Panc1 (cell line): ENCODE results near the gene MCM8.

Experiments
- TF ChIP-seq, protein P1 (sequence below): fragments of 450-650 bp; IDR thresholded peaks from 2 replicates; pipeline ENCODE4 v1.5.1; 2017; ENCODE audit warnings: mild to moderate bottlenecking
- TF ChIP-seq, protein P2 (sequence below), 2 experiments: IDR thresholded peaks; 2 replicates each; pipeline ENCODE4 v1.6.1; 2011 to 2012; ENCODE audit warnings: low read depth in 2 of 2, control low read depth in 1 of 2, low read length in 1 of 2, mild to moderate bottlenecking in 1 of 2, moderate library complexity in 1 of 2; ENCODE audit not compliant: insufficient read depth in 1 of 2

DNA sequence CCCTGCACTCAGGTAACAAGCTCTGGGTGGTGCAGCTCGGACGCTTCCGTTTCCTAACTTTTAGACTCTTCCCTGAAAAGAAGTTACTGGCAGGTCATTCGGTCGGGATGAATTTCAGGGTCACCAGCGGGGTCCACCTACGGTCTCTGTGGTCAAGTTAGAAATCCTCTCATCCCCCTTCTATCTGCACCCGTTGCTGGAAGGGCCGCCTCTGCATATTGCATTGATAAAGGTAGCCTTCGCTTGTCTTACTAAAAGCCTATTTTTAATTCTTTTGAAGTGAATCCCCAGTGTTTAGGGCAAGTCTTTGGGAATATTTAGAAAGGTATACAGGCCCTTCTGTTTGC lies 56.1 kb downstream of the MCM8 start:
- TF ChIP-seq, protein P1, sequence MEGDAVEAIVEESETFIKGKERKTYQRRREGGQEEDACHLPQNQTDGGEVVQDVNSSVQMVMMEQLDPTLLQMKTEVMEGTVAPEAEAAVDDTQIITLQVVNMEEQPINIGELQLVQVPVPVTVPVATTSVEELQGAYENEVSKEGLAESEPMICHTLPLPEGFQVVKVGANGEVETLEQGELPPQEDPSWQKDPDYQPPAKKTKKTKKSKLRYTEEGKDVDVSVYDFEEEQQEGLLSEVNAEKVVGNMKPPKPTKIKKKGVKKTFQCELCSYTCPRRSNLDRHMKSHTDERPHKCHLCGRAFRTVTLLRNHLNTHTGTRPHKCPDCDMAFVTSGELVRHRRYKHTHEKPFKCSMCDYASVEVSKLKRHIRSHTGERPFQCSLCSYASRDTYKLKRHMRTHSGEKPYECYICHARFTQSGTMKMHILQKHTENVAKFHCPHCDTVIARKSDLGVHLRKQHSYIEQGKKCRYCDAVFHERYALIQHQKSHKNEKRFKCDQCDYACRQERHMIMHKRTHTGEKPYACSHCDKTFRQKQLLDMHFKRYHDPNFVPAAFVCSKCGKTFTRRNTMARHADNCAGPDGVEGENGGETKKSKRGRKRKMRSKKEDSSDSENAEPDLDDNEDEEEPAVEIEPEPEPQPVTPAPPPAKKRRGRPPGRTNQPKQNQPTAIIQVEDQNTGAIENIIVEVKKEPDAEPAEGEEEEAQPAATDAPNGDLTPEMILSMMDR = no peak
- TF ChIP-seq, protein P2, sequence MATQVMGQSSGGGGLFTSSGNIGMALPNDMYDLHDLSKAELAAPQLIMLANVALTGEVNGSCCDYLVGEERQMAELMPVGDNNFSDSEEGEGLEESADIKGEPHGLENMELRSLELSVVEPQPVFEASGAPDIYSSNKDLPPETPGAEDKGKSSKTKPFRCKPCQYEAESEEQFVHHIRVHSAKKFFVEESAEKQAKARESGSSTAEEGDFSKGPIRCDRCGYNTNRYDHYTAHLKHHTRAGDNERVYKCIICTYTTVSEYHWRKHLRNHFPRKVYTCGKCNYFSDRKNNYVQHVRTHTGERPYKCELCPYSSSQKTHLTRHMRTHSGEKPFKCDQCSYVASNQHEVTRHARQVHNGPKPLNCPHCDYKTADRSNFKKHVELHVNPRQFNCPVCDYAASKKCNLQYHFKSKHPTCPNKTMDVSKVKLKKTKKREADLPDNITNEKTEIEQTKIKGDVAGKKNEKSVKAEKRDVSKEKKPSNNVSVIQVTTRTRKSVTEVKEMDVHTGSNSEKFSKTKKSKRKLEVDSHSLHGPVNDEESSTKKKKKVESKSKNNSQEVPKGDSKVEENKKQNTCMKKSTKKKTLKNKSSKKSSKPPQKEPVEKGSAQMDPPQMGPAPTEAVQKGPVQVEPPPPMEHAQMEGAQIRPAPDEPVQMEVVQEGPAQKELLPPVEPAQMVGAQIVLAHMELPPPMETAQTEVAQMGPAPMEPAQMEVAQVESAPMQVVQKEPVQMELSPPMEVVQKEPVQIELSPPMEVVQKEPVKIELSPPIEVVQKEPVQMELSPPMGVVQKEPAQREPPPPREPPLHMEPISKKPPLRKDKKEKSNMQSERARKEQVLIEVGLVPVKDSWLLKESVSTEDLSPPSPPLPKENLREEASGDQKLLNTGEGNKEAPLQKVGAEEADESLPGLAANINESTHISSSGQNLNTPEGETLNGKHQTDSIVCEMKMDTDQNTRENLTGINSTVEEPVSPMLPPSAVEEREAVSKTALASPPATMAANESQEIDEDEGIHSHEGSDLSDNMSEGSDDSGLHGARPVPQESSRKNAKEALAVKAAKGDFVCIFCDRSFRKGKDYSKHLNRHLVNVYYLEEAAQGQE (IDR thresholded peaks at IDR 0.05; ENCODE audit: insufficient read depth in 1 of 2, low read depth in 2 of 2, low read length in 1 of 2) = no peak
